ENCODE results near the gene SGO2. TPM values are rescaled to one million over a fixed set of nuclear protein-coding genes. Genes with fewer than 3 reads are reported as not detected.

SGO2 gene
- total and polyA plus RNA-seq, 2 donors from 2014 or later = 0.69 to 1.7 TPM

DNA sequence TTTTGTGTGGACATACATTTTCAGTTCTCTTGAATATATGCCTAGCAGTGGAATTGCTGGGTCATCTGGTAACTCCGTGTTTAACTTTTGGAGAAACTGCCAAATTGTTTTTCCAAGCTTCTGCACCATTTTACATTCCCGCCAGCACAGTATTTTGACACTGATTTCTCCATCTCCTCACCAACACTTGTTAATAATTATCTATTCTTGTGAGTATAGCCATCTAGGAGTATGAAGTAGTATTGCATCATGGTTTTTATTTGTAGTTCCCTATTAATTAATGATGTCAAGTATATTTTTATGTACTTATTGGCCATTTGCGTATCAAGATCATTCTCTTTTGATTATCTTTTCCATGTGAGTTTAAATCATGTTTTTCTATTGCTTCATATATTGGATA is 41.9 kb downstream of the SGO2 start:
- H3K9ac ChIP-seq (ENCODE audit: low read length in 3 of 3) = no peak overlapping the region
- intact Hi-C loops (cut with DNase I) = no loop called here
- H3K27me3 ChIP-seq (ENCODE audit: control insufficient read depth, insufficient read depth, low read length) = no peaks in the 10 kb centered on the region
- DNase-seq = no peak
- TF ChIP-seq, protein P1, sequence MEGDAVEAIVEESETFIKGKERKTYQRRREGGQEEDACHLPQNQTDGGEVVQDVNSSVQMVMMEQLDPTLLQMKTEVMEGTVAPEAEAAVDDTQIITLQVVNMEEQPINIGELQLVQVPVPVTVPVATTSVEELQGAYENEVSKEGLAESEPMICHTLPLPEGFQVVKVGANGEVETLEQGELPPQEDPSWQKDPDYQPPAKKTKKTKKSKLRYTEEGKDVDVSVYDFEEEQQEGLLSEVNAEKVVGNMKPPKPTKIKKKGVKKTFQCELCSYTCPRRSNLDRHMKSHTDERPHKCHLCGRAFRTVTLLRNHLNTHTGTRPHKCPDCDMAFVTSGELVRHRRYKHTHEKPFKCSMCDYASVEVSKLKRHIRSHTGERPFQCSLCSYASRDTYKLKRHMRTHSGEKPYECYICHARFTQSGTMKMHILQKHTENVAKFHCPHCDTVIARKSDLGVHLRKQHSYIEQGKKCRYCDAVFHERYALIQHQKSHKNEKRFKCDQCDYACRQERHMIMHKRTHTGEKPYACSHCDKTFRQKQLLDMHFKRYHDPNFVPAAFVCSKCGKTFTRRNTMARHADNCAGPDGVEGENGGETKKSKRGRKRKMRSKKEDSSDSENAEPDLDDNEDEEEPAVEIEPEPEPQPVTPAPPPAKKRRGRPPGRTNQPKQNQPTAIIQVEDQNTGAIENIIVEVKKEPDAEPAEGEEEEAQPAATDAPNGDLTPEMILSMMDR (IDR thresholded peaks at IDR 0.05; ENCODE audit: borderline replicate concordance, extremely low read depth, insufficient read depth) = no peak
- no peak overlapping the region for H3K4me3 ChIP-seq (ENCODE audit: low read length in 3 of 3)
- FAIRE-seq = no peak
- no peaks in the 10 kb centered on the region for H3K36me3 ChIP-seq (ENCODE audit: control insufficient read depth in 2 of 3, insufficient read depth in 3 of 3, low read length in 3 of 3)
- H3K27ac ChIP-seq (ENCODE audit: low read depth in 2 of 2, low read length in 2 of 2) = no peak overlapping the region
- H3K9me3 ChIP-seq (ENCODE audit: control insufficient read depth in 2 of 3, insufficient read depth in 1 of 3, low read length in 3 of 3) = no peaks in the 10 kb centered on the region
- no peaks in the 10 kb centered on the region for H3K4me1 ChIP-seq (ENCODE audit: control insufficient read depth in 2 of 3, insufficient read depth in 2 of 3, low read depth in 1 of 3, low read length in 3 of 3)

DNA sequence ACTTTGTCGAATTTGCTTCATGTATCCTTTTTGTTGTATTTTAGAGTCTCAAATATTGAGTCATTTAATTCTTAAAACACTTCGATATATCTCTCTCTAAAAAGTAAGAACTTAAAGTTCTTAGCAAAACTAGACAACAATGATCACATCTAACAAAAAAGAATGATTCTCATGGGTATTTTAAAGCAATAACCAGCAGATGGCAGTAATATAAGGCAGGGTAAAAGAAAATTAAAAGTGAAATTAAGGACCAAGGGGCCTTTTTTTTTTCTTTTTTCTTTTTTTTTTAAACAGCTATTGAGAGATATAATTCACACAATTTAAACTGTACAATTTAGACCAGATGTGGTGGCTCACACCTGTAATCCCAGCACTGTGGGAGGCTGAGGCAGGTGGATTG is 50.0 kb downstream of the SGO2 start:
- Histone ChIP-seq H3K9ac (ENCODE audit: low read length in 3 of 3) (no peak overlapping the region), H3K4me1 (ENCODE audit: control insufficient read depth in 2 of 3, insufficient read depth in 2 of 3, low read depth in 1 of 3, low read length in 3 of 3) (no peaks in the 10 kb centered on the region), H3K9me3 (ENCODE audit: control insufficient read depth in 2 of 3, insufficient read depth in 1 of 3, low read length in 3 of 3) (no peaks in the 10 kb centered on the region), H3K4me3 (ENCODE audit: low read length in 3 of 3) (no peak overlapping the region), H3K36me3 (ENCODE audit: control insufficient read depth in 2 of 3, insufficient read depth in 3 of 3, low read length in 3 of 3) (no peaks in the 10 kb centered on the region), H3K27ac (ENCODE audit: low read depth in 2 of 2, low read length in 2 of 2) (no peak overlapping the region), H3K27me3 (ENCODE audit: control insufficient read depth, insufficient read depth, low read length) (no peaks in the 10 kb centered on the region)
- intact Hi-C loops (cut with DNase I) = loop anchor here (10.0 kb wide), 1 partner anchor 129 kb away; no protein-coding TSS in a partner anchor
- FAIRE-seq (peak; percentile 70), DNase-seq (no peak)
- TF ChIP-seq, protein P1 (IDR thresholded peaks at IDR 0.05; ENCODE audit: borderline replicate concordance, extremely low read depth, insufficient read depth) = peak; percentile 13

DNA sequence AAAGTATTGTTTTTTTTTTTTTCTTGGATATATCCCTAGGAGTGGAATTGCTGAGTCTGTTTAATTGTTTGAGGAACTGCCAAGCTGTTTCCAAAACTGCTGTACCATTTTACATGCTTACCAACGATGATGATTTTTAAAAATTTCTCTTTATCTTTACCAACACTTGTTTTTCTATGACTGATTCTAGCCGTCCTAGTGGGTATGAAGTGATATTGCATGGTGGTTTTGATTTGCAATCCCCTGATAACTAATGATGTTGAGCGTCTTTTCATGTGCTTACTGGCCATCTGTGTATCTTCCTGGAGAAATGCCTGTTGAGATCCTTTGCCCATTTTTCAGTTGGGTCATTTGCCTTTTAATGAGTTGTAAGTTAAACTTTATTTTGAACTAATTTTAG is 51.0 kb downstream of the SGO2 start:
- intact Hi-C loops (cut with DNase I) = loop anchor here (10.0 kb wide), 1 partner anchor 128 kb away; no protein-coding TSS in a partner anchor
- TF ChIP-seq, protein P1 (IDR thresholded peaks at IDR 0.05; ENCODE audit: borderline replicate concordance, extremely low read depth, insufficient read depth) = no peak
- Histone ChIP-seq H3K4me1 (ENCODE audit: control insufficient read depth in 2 of 3, insufficient read depth in 2 of 3, low read depth in 1 of 3, low read length in 3 of 3) (no peaks in the 10 kb centered on the region), H3K27me3 (ENCODE audit: control insufficient read depth, insufficient read depth, low read length) (no peaks in the 10 kb centered on the region), H3K36me3 (ENCODE audit: control insufficient read depth in 2 of 3, insufficient read depth in 3 of 3, low read length in 3 of 3) (no peaks in the 10 kb centered on the region), H3K27ac (ENCODE audit: low read depth in 2 of 2, low read length in 2 of 2) (no peak overlapping the region), H3K4me3 (ENCODE audit: low read length in 3 of 3) (no peak overlapping the region), H3K9ac (ENCODE audit: low read length in 3 of 3) (no peak overlapping the region), H3K9me3 (ENCODE audit: control insufficient read depth in 2 of 3, insufficient read depth in 1 of 3, low read length in 3 of 3) (no peaks in the 10 kb centered on the region)
- DNase-seq (no peak), FAIRE-seq (no peak)

DNA sequence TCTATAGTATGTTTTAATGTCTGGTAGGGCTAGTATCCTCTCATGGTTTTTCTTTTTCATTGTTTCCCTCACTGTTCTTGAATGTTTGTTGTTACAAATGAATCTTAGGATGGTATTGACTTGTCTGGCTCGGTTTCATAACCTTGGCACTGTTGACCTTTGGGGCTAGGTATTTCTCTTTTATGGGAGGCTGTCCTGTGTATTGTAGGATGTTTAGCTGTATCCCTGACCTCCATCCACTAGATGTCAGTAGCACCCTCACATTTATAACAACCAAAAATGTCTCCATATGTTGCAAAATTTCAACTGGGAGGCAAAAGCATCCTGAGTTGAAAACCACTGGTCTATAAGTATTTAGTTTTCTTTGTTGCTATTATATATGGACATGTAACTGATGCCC is 52.8 kb downstream of the SGO2 start:
- H3K9ac ChIP-seq (ENCODE audit: low read length in 3 of 3) = no peak overlapping the region
- no peak overlapping the region for H3K4me3 ChIP-seq (ENCODE audit: low read length in 3 of 3)
- H3K4me1 ChIP-seq (ENCODE audit: control insufficient read depth in 2 of 3, insufficient read depth in 2 of 3, low read depth in 1 of 3, low read length in 3 of 3) = no peaks in the 10 kb centered on the region
- TF ChIP-seq, protein P1 (IDR thresholded peaks at IDR 0.05; ENCODE audit: borderline replicate concordance, extremely low read depth, insufficient read depth) = peak; percentile 62
- H3K36me3 ChIP-seq (ENCODE audit: control insufficient read depth in 2 of 3, insufficient read depth in 3 of 3, low read length in 3 of 3) = no peaks in the 10 kb centered on the region
- no peak for FAIRE-seq
- no peaks in the 10 kb centered on the region for H3K27me3 ChIP-seq (ENCODE audit: control insufficient read depth, insufficient read depth, low read length)
- intact Hi-C loops (cut with DNase I) = loop anchor here (10.0 kb wide), 1 partner anchor 126 kb away; no protein-coding TSS in a partner anchor
- no peaks in the 10 kb centered on the region for H3K9me3 ChIP-seq (ENCODE audit: control insufficient read depth in 2 of 3, insufficient read depth in 1 of 3, low read length in 3 of 3)
- DNase-seq = no peak
- H3K27ac ChIP-seq (ENCODE audit: low read depth in 2 of 2, low read length in 2 of 2) = no peak overlapping the region

Data from kidney (tissue), 14 donors.